GM23248 (cell line): Measurements from ENCODE around the gene SLC12A7. TPM values are rescaled to one million over a fixed set of nuclear protein-coding genes. Genes with fewer than 3 reads are reported as not detected.

Source experiments
- DNase-seq: peaks from one replicate; pipeline ENCODE4 v3.0.0-alpha.2; 2015
- H2AFZ ChIP-seq: fragments of 200-600 bp; sonication (generic); 2 replicates; pipeline ENCODE4 v1.6.1; 2016; ENCODE audit warnings: antibody characterized with exemption
- H3F3A ChIP-seq: fragments of 200-600 bp; sonication (generic); 2 replicates; pipeline ENCODE4 v1.6.1; 2016; ENCODE audit warnings: mild to moderate bottlenecking, antibody characterized with exemption, mixed run types; ENCODE audit not compliant: insufficient read depth
- H3K27ac ChIP-seq: fragments of 200-600 bp; sonication (generic); 2 replicates; pipeline ENCODE4 v1.5.1; 2016; ENCODE audit warnings: mild to moderate bottlenecking
- H3K27me3 ChIP-seq: fragments of 200-600 bp; sonication (generic); replicated peaks from 2 replicates; pipeline ENCODE4 v1.6.1; 2016; ENCODE audit warnings: mild to moderate bottlenecking; ENCODE audit not compliant: insufficient read depth
- H3K36me3 ChIP-seq: fragments of 200-600 bp; sonication (generic); 2 replicates; pipeline ENCODE4 v1.6.1; 2016; ENCODE audit warnings: low read depth, mild to moderate bottlenecking
- H3K4me1 ChIP-seq: fragments of 200-600 bp; sonication (generic); 2 replicates; pipeline ENCODE4 v1.6.1; 2016; ENCODE audit warnings: mild to moderate bottlenecking; ENCODE audit not compliant: insufficient read depth
- H3K4me2 ChIP-seq: fragments of 200-600 bp; sonication (generic); one replicate; pipeline ENCODE4 v1.6.1; 2016; ENCODE audit warnings: mild to moderate bottlenecking; ENCODE audit not compliant: unreplicated experiment
- H3K4me3 ChIP-seq: fragments of 200-600 bp; sonication (generic); 2 replicates; pipeline ENCODE4 v1.5.1; 2016; ENCODE audit warnings: mild to moderate bottlenecking
- H3K79me2 ChIP-seq: fragments of 200-600 bp; sonication (generic); 2 replicates; pipeline ENCODE4 v1.6.1; 2016; ENCODE audit warnings: mild to moderate bottlenecking; ENCODE audit not compliant: insufficient read depth
- H3K9ac ChIP-seq: fragments of 200-600 bp; sonication (generic); 2 replicates; pipeline ENCODE4 v1.6.1; 2016; ENCODE audit warnings: mild to moderate bottlenecking
- H3K9me2 ChIP-seq: fragments of 200-600 bp; sonication (generic); 2 replicates; pipeline ENCODE4 v1.6.1; 2016; ENCODE audit warnings: mixed run types, mild to moderate bottlenecking, moderate library complexity; ENCODE audit not compliant: insufficient read depth
- H3K9me3 ChIP-seq: fragments of 200-600 bp; sonication (generic); one replicate; pipeline ENCODE4 v1.6.1; 2017; ENCODE audit warnings: low read depth
- H4K20me1 ChIP-seq: fragments of 200-600 bp; sonication (generic); 2 replicates; pipeline ENCODE4 v1.6.0; 2016; ENCODE audit not compliant: insufficient read depth
- EZH2 ChIP-seq: fragments of 200-600 bp; sonication (generic); IDR thresholded peaks from 2 replicates; pipeline ENCODE4 v1.6.1; 2018; ENCODE audit warnings: antibody characterized with exemption, mild to moderate bottlenecking; ENCODE audit not compliant: insufficient read depth, poor library complexity, severe bottlenecking
- EZH2phosphoT487 ChIP-seq: fragments of 200-600 bp; sonication (generic); IDR thresholded peaks from 2 replicates; pipeline ENCODE4 v1.6.1; 2018; ENCODE audit warnings: antibody characterized with exemption, moderate library complexity, mild to moderate bottlenecking, low read depth; ENCODE audit not compliant: insufficient read depth
- WGBS, 2 experiments: methylation state at CpG; one replicate each; pipeline ENCODE4 v1.1.6; 2015 to 2017; ENCODE audit warnings: low lambda C conversion rate in 2 of 2, low coverage in 1 of 2; ENCODE audit errors: missing lambda C conversion rate in 2 of 2; 5-methylcytosine and 5-hydroxymethylcytosine counted together
- in situ Hi-C: fragments of 300-500 bp; cut with MboI; formaldehyde crosslinking; loops from 2 replicates; pipeline ENCODE4 v1.15.0; 2020
- polyA plus RNA-seq: library from polyadenylated mRNA; unstranded; fragments of >200 nt; fragmentation: Nextera tagmentation; extraction: Ambion mirVana; gene quantifications from 2 replicates; pipeline ENCODE4 v1.2.1, GENCODE V29; 2016
- total RNA-seq: library from RNA; depleted of rRNA; stranded (reverse); fragments of >200 nt; shearing (Covaris generic); gene quantifications from 2 replicates; pipeline ENCODE4 v1.2.3, GENCODE V29; 2014; rRNA removed

Gene SLC12A7
- total RNA-seq (1.6 and 1.9 TPM in 2 replicates), polyA plus RNA-seq (0.46 and 0.75 TPM in 2 replicates)

- H3K27ac ChIP-seq = no peak within 1 kb of the TSS
- H2AFZ ChIP-seq = peak within 1 kb of the TSS; percentile 75
- H3K36me3 ChIP-seq = no peaks in the 10 kb centered on the region
Observed at GRCh38 chr5:1111727-1112289, at the start of gene SLC12A7. TSS of gene SLC12A7 (minus strand) at chr5:1112063. CDS start at chr5:1111991, 72 bp downstream.

GRCh38 chr5:1161108-1161832 is 49.4 kb upstream of the SLC12A7 start:
- in situ Hi-C loops = loop anchor here (25.0 kb wide), 1 partner anchor 499 kb away; no protein-coding TSS in a partner anchor
- DNase-seq = no peak
- H3K79me2 ChIP-seq = no peaks in the 10 kb centered on the region
- no peaks in the 10 kb centered on the region for H3K9me3 ChIP-seq
- no peaks in the 10 kb centered on the region for H3K36me3 ChIP-seq
- no peak overlapping the region for H3K9ac ChIP-seq
- H2AFZ ChIP-seq = no peak overlapping the region
- H3K27ac ChIP-seq = no peak overlapping the region
- no peak overlapping the region for H3K4me3 ChIP-seq
- H3K4me1 ChIP-seq = no peaks in the 10 kb centered on the region
- peaks cover 8% of the 10 kb centered on the region for H3K27me3 ChIP-seq
- H3K9me2 ChIP-seq = no peaks in the 10 kb centered on the region
- H4K20me1 ChIP-seq = no peaks in the 10 kb centered on the region
- TF ChIP-seq EZH2phosphoT487 (no peak), EZH2 (no peak)
- WGBS, 2 experiments = 75% methylated on average over 20 to 23 of the region's 23 CpGs
- no peaks in the 10 kb centered on the region for H3F3A ChIP-seq
- H3K4me2 ChIP-seq = no peak overlapping the region

More at GRCh38 chr5:1111727-1112289, at the start of gene SLC12A7:
- H3K4me1 ChIP-seq = no peaks in the 10 kb centered on the region
- 2% methylated on average over 41 of the region's 79 CpGs; no CpG with 5 or more reads in 1 of the 2 experiments for WGBS, 2 experiments
- DNase-seq = peak; percentile 44
- peak within 1 kb of the TSS; percentile 70 for H3K9ac ChIP-seq
- no peaks in the 10 kb centered on the region for H3K9me2 ChIP-seq
- no peak for TF ChIP-seq EZH2
- TF ChIP-seq EZH2phosphoT487 = no peak
- in situ Hi-C loops = no loop called here
- H3F3A ChIP-seq = no peaks in the 10 kb centered on the region
- no peaks in the 10 kb centered on the region for H4K20me1 ChIP-seq
- H3K4me3 ChIP-seq = peak within 1 kb of the TSS; percentile 72
- no peaks in the 10 kb centered on the region for H3K79me2 ChIP-seq
- H3K27me3 ChIP-seq = peaks cover 6% of the 10 kb centered on the region
- H3K9me3 ChIP-seq = no peaks in the 10 kb centered on the region
- H3K4me2 ChIP-seq = peak within 1 kb of the TSS; percentile 85

- Histone ChIP-seq H3K4me2 (no peak overlapping the region), H3K9me3 (no peaks in the 10 kb centered on the region), H3K36me3 (no peaks in the 10 kb centered on the region), H3K27ac (no peak overlapping the region), H3K9ac (no peak overlapping the region), H3K79me2 (no peaks in the 10 kb centered on the region), H2AFZ (no peak overlapping the region), H3K27me3 (peaks cover 11% of the 10 kb centered on the region), H3K9me2 (no peaks in the 10 kb centered on the region), H4K20me1 (no peaks in the 10 kb centered on the region), H3K4me1 (no peaks in the 10 kb centered on the region), H3F3A (no peaks in the 10 kb centered on the region), H3K4me3 (no peak overlapping the region)
- in situ Hi-C loops = loop anchor here (25.0 kb wide), 1 partner anchor 498 kb away; no protein-coding TSS in a partner anchor
- 42 to 45% methylated on average over 4 of the region's 4 CpGs for WGBS, 2 experiments
- no peak for DNase-seq
- TF ChIP-seq EZH2 = no peak
- TF ChIP-seq EZH2phosphoT487 = no peak
Observed at GRCh38 chr5:1159774-1160406, 48.0 kb upstream of the SLC12A7 start.

GRCh38 chr5:1159341-1159675 is 47.4 kb upstream of the SLC12A7 start:
- H4K20me1 ChIP-seq = no peaks in the 10 kb centered on the region
- H3K79me2 ChIP-seq = no peaks in the 10 kb centered on the region
- 83 to 86% methylated on average over 11 of the region's 11 CpGs for WGBS, 2 experiments
- no peaks in the 10 kb centered on the region for H3K36me3 ChIP-seq
- no peaks in the 10 kb centered on the region for H3K9me3 ChIP-seq
- no peaks in the 10 kb centered on the region for H3K9me2 ChIP-seq
- H3F3A ChIP-seq = no peaks in the 10 kb centered on the region
- H3K9ac ChIP-seq = no peak overlapping the region
- H3K4me2 ChIP-seq = no peak overlapping the region
- no peak overlapping the region for H2AFZ ChIP-seq
- peaks cover 11% of the 10 kb centered on the region for H3K27me3 ChIP-seq
- no peaks in the 10 kb centered on the region for H3K4me1 ChIP-seq
- no peak for TF ChIP-seq EZH2
- TF ChIP-seq EZH2phosphoT487 = no peak
- H3K27ac ChIP-seq = no peak overlapping the region
- in situ Hi-C loops = loop anchor here (25.0 kb wide), 1 partner anchor 497 kb away; no protein-coding TSS in a partner anchor
- H3K4me3 ChIP-seq = no peak overlapping the region
- no peak for DNase-seq
